Stimulated activated CD4-positive, alpha-beta T cell treated with anti-CD3 and anti-CD28 coated beads, Interleukin-1b, Interleukin-23, amount 100 ng/mL, for 4 hours (primary cell): Measurements from ENCODE around the gene TRAPPC1.
A peak's percentile ranks its signal among the peaks of the same experiment; 100 is the strongest.
"Not testable (repeated sequence)": the region's sequence is repeated elsewhere in the genome, so short reads cannot be mapped to it uniquely, and the experiment has no call there.

ENCODE experiments used
- DNase-seq, 2 donors: peaks; one replicate each; pipeline ENCODE4 v3.0.0-alpha.2; 2020; ENCODE audit warnings: low read depth in 2 of 2

The TRAPPC1 gene, protein sequence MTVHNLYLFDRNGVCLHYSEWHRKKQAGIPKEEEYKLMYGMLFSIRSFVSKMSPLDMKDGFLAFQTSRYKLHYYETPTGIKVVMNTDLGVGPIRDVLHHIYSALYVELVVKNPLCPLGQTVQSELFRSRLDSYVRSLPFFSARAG

DNA sequence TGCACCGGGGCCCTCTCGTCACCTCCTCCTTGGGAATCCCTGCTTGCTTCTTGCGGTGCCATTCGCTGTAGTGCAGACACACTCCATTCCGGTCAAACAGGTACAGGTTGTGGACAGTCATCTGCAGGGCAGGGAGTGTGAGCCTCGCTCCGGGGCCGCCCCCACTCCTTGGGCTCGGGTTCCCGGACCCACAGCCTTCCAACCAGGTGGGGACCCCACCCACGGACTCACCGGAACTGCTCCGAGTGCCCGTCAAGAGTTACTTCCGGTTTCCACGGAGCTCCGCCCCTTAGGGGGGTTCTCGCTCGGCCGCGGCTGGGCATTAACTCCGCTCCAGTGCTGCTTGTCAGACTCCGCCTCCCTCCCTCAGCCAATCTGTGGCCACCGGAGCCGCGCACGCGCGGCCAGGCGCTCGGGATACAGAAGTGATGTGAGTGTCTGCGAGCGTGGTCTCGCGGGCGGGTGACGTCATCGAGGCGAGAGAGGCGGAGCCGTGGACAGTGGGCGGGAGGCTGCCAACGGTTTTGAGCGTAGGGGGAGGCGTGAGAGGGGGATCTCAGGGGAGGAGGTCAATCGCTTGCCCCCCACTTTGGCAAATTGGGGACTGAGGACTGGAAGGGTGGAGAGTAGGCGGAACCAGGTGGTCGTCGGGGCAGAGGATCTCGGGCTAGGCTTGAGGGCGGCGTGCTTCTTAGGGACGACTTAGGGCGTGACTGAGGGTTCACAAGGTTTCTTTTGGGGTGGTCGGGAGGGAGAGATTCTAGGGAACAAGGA lies at the start of gene TRAPPC1, which contains the start of gene CNTROB:
Gene TRAPPC1 (minus strand): TSS at position 238 of the 774 bp plus-strand sequence. CDS start 117 bp downstream, at position 121.
Gene CNTROB (plus strand): TSS at position 498 of the 774 bp plus-strand sequence. CDS start 874 bp downstream, outside the sequence.
- DNase-seq, result peak; percentile 98 to 99

DNA sequence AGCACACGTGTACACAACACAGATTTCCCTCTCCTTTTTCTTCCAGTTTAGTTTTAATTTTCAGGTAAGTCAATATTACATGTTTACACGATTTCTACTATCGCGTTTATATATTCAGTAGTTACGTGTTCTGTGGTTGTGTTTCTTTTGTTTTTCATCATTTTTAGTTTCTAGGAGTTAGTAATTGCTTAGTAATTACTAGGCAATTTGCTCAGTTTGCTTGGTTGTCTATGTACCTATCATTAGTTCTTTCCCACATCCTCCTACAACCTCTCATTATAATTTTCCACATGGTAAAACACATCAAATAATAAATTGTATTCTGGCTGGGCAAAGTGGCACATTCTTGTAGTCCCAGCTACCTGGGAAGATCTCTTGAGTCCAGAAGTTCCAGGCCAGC lies 46.1 kb upstream of the TRAPPC1 start:
- DNase-seq, result no peak

DNA sequence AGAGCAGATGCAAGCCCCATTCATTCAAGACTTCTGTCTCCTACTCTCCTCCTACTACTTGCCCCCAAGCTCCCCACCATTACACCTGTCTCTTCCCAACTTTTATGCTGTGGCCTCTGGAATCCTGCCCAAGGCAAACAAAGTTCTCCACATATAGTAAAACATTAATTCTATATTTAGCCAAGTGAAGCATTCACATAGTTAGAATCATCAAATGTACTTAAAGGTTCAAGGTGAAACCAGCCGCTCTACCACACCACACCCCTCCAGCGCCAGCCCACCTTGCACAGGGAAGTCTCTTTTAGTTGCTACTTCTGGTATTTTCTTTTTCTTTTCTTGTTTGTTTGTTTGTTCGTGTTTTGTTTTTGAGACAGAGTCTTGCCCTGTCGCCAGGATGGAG lies 45.3 kb upstream of the TRAPPC1 start:
- no peak for DNase-seq

DNA sequence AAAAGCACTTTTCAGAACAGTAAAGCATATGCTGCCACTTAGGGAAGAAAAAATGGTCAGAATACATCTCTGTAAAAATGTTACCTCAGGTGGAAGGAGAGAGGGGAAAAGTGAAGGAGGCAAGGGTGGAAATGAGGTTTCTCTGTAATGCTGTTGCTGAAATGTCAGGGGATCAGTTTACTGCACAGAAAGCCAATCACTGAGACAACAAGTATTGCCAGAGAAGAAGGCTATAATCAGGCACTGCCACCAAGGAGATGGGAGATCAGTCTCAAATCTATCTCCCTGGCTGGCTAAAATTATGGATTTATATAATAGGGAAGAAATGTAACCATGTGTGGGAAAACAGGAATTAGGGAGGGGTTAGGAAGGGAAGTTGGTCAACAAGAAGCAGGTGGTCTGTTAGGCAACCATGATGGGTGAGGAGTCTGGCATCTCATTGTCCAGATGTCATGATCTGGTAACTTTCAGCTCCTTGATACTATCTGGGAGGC lies 42.9 kb upstream of the TRAPPC1 start:
- no peak for DNase-seq

DNA sequence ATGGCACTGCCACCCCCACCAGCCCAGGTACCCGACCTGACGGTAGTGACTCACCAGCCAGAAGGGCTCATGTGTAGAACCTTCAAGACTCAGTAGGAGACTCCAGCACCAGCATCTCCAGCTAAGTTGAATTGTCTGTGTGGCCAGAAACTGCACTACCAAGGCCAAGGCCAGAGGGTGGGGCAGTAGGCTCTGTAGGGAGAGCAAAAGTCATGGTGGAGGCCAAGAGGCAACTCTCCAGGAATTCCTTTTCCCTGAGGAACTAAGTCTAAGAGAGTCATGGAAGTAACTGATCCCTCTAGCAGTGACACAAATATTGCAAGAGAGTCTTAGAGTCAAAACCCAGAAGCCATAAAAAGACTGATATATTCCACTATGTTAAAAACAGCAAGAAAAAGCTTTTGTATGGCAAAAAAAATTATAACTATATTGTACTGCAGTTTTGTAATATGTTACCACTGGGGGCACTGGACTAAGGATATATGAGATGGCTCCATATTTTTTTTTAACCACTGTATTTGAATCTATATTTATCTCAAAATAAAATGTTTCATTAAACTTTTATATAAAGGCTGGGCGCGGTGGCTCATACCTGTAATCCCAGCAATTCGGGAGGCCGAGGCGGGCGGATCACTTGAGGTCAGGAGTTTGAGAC lies 40.5 kb upstream of the TRAPPC1 start:
- DNase-seq, result no peak

DNA sequence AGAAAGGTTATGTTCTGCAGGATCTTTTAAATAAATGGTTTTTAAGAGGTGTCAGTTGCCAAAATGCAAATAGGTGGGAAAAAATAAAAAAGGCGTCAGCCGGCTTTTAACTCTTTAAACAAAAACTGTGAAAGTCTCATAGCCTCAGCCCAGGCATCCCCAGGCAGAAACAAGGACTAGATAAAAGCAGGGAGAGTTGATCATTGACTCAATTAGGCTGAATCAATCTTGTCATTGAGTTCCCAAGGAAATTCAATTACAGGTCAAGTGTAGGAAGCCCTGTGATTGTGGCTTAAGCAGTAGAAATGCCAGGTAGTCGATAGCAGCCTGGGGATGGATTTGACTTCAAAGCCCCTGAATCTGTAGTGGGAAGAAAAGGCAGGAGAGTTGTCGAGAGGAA lies 39.9 kb upstream of the TRAPPC1 start:
- DNase-seq, result no peak

DNA sequence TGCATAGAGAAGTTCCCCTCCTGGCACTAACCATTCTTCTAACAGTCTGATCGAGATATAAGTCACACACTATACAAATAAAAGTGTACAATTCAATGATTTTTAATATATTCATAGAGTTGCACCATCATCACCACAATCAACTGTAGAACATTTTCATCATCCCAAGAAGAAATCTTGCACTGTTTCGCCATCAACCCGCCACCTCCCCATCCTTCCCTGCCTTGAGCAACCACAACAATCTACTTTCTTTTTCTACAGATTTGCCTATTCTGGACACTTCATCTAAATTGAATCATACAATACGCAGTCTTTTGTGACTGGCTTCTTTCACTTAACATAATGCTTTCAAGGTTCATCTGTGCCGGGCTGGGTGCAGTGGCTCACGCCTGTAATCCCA lies 37.7 kb upstream of the TRAPPC1 start:
- DNase-seq, result no peak

DNA sequence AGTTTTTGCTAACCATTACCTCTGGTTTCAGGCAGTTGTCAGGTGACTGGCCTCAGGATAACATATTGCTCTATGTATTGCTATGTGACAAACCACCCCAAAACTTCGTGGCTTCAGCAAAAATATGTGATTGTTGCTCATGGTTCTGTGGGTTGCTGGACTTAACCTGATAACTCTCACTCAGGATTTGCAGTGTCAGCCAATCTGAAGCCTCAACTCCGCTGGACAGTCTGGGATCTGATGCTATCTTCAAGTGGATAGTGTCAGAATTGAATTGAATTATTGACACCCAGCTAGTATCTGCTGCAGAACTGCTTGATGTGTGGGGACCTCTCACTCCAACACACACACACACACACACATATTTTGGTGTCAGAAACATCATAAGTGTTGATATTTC lies 36.0 kb upstream of the TRAPPC1 start:
- DNase-seq, result no peak

DNA sequence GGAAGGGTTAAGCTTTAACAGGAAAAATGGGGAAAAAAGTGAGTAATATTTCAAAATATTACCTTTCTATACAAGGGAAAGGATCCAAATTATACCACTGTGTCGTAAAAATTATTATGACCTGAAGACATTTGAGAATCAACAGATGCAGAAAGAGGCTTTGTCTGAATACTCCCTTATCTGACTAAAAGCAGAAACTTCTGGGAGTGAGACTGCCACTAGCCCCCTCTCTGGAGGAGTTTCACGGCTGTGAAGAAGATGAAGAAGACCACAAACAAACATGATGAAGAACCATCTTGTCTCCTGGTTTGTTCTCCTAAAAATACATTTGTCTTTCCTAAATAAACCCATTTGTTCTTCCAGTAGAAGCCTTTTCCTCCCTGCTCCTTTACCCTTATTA lies 29.7 kb upstream of the TRAPPC1 start:
- no peak for DNase-seq

DNA sequence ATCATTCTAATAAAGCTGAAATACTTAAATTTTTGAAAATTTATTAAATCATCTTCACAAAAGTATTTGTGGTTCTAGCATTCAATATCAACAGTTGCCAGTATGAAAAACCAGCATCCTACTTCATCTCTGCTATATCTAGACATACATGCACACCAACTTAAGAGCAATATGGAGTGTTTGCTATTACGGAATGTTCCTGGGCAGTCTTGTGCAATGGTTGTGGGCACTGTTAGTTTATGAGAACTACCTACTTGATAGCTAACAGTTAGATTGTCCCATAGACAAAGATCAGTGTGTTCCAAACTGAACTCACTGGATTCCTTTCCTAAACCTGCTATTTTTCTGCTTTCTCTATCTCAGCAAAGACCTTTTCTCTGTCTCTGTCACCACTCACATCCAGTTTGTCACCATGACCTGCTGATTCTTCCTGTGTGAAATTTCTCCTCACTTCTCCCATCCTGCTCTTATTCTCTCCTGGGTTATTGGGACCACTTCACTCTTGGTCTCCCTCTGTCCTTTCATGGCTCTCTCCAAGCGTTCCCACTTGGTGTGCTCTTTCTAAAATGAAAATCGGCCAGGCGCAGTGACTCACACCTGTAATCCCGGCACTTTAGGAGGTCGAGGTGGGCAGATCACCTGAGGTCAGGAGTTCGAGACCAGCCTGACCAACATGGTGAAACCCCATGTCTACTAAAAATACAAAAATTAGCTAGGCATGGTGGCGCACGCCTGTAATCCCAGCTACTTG lies 27.9 kb upstream of the TRAPPC1 start:
- no peak for DNase-seq

DNA sequence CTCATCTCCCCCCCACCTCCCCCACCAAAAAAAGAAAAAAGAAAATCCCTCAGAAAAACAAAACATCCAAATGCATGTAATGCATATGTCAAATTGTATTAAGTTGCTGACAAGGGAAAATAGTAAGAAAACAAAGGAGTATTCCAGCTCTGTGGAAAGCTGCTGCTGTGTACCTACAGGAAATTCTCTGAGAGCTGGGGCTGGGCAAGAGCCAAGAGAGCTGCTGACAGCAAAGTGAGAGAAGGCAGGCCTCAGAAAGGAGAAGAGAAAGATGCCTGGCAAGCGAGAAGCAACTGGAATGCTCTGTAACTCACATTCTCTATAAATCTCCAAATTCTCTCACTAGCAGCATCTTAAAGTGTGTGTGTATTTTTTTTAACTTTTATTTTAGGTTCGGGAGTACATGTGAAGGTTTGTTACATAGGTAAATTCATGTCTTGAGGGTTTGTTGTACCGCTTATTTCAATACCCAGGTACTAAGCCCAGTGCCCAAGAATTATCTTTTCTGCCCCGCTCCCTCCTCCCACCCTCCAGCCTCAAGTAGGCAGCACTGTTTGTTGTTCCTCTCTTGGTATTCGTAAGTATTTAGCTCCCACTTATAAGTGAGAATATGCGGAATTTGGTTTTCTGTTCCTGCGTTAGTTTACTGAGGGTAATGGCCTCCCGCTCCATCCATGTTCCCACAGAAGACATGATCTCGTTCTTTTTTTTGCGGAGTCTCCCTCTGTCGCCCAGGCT lies 24.7 kb upstream of the TRAPPC1 start:
- no peak for DNase-seq

DNA sequence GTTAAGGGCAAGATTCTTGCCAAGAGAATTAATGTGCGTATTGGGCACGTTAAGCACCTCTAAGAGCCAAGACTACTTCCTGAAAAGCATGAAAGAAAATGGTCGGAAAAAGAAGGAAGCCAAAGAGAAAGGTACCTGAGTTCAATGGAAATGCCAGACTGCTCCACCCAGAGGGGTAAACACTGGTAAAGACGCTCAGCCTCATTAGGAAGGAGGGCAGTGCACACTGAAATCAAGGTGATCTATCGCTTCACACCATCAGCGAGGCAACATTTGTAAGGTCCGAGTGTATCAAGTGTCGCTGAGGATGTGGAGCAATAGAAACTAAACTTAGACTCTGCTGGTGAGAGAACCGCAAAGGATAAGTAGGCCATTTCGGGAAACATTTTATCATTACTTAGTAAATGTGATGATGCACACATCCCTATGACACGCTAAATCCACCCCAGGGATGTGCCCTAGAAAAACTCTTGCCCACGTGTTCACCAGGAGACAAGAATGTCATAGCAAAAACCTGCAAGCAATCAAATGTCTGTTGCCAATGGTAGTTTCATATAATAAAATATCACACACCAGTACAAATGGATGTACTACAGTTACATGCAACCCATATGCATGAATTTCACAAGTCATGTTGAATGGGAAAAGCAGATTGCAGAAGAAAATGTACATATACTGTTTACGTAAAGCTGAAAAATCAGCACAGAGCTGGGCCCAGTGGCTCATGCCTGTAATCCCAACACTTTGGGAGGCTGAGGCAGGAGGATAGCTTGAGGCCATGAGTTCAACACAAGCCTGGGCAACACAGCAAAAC lies 23.9 kb upstream of the TRAPPC1 start:
- no peak for DNase-seq

DNA sequence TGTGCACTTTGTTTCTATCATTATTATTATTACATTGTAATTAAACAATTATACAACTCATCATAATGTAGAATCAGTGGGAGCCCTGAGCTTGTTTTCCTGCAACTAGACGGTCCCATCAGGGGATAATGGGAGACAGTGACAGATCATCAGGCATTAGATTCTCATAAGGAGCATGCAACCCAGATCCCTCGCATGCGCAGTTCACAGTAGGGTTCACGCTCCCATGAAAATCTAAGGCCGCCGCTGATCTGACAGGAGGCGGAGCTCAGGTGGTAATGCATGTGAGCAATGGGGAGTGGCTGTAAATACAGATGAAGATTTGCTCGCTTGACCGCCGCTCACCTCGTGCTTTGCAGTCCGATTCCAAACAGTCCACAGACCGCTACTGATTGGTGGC lies 21.5 kb upstream of the TRAPPC1 start:
- not testable (repeated sequence) for DNase-seq

DNA sequence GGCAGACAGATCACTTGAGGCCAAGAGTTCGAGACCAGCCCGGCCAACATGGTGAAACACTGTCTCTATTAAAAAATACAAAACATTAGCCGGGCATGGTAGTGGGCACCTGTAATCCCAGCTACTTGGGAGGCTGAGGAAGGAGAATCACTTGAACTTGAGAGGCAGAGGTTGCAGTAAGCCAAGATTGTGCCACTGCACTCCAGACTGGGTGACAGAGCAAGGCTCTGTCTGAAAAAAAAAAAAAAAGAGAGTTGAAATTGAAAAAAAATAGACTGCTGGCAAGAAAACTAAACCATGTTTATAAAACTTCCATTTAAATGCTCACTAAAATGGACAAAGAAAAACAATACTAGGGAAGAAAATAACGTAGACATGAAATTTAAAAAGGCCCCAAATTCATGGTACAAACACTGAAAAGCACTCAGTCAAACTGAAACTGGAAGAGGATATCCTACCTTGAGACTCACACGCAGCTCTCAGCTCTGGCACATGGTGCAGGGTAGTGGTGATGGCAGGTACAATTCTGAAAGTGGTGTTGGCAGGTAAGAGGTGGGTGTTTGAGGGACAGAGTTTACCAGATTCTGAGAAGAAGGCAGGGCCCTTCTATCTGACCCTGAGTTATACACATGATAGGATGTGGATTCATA lies 19.5 kb upstream of the TRAPPC1 start:
- peak in 1 of 2 donors; percentile 18 for DNase-seq

DNA sequence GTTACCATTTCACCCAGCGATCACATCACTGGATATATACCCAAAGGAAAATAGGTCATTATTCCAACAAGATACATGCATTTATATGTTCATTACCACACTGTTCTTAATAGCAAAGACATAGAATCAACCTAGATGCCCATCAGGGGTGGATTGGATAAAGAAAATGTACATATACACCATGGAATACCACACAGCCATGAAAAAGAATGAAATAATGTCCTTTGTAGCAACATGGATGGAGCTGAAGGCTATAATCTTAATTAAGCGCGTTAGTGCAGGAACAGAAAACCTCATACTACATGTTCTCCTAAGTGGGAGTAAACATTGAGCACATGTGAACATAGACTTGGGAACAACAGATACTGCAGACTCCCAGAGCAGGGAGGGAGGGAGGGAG lies 18.8 kb upstream of the TRAPPC1 start:
- DNase-seq, result no peak

DNA sequence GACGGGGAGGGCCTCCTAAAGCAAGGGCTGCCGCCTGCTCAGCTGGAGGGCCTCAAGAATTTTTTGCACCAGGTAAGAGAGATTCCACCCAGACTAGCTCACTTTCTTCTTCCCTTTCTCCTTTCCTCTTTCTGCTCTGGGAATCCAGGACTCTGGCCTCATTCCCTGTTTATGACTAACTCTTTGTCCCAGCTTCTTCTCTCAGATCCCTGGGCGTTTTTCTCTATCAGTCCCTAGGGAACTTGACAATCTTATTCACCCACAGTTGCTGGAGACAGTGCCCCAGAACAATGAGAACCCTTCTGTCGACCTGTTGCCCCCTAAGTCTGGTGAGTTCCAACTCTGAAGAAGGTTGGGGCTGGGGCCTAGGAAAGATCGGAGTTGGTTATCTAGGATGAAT lies 15.9 kb upstream of the TRAPPC1 start:
- DNase-seq, result no peak

DNA sequence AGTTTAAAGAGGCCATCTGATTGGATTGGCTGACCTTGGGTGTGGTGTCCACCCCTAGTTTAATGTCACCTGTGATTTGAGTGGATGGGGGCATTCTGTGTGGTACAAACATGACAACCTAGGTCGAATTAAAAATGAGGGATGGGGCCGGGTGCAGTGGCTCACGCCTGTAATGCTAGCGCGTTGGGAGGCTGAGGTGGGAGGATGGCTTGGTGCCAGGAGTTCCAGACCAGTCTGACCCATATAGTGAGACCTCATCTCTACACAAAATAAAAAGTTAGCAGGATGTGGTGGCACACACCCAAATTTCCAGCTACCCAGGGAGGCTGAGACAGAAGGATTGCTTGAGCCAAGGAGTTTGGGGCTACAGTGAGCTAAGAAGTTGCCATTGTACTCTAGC lies 14.7 kb upstream of the TRAPPC1 start:
- DNase-seq, result no peak

DNA sequence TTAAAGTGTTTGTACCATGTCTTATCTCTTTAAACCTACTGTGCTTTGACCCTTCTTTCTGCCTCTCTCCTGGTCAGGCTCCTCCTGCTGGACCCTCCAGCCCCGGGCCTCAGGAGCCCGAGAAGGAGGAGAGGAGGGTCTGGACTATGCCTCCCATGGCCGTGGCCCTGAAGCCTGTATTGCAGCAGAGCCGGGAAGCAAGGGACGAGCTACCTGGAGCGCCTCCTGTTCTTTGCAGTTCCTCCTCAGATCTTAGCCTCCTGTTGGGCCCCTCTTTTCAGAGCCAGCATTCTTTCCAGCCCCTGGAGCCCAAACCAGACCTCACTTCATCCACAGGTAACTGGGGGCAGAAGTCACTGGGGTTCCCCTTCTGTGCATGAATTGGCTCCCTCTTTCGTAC lies 13.9 kb upstream of the TRAPPC1 start:
- DNase-seq, result no peak

DNA sequence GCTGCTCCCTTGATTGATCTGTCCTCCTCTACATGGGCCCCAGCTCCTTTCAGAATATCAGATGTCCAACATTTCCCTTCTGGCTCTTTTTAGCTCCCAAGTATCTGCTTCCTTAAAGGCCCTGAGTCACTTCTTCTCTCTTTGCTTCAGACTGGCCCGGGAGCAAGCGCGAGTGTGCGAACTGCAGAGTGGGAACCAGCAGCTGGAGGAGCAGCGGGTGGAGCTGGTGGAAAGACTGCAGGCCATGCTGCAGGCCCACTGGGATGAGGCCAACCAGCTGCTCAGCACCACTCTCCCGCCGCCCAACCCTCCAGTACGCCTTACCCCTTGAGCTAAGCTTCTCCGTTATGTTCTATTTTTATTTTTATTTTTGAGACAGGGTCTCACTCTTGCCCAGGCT lies 12.6 kb upstream of the TRAPPC1 start:
- no peak for DNase-seq

DNA sequence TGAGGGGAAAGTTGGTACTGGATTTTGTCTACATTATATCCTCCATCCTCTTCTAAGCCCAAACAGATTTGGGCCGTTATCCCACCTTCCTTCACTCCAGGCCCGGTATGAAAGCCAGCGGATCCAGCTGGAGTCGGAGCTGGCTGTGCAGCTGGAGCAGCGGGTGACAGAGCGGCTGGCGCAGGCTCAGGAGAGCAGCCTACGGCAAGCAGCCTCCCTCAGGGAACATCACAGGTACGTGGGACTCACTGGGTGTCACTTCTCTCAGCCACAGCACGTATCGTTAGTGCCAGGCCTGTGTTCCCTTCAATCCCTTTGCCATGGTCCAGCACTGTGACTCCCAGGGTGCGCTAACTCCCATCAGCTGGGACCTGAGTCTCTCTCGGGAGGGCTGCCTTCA lies 11.5 kb upstream of the TRAPPC1 start:
- no peak for DNase-seq
